HG02678 (cell line): Measurements from ENCODE around the gene DNASE2B.
"Not testable (repeated sequence)": the region's sequence is repeated elsewhere in the genome, so short reads cannot be mapped to it uniquely, and the experiment has no call there.

ENCODE experiments used
- ATAC-seq: cut with Tn5 transposase; IDR thresholded peaks from one replicate; pipeline ENCODE4 v1.9.1; 2021; ENCODE audit warnings: mild to moderate bottlenecking, moderate library complexity; ENCODE audit not compliant: unreplicated experiment

The DNASE2B gene

GRCh38 chr1:84412316-84412942 is 14.1 kb downstream of the DNASE2B start:
- no peak for ATAC-seq

DNA sequence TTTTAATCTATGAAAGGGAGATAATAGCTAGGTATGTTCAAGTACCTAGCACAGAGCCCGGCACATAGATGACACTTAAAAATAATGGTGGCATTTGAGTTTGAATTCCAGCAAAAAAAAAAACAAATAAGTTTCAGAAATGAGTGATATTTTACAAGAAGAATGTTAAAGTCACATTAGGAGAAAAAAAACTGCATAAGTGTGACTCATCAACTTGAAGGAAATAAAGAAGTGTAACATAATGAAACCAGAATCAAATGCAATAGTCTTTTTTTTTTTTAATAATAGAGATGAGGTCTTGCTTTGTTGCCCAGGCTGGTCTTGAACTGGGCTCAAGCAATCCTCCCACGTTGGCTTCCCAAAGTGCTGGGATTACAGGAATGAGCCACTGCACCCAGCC is 17.1 kb downstream of the DNASE2B start:
- no peak for ATAC-seq

GRCh38 chr1:84422909-84423308 is 24.6 kb downstream of the DNASE2B start:
- ATAC-seq: no peak

DNA sequence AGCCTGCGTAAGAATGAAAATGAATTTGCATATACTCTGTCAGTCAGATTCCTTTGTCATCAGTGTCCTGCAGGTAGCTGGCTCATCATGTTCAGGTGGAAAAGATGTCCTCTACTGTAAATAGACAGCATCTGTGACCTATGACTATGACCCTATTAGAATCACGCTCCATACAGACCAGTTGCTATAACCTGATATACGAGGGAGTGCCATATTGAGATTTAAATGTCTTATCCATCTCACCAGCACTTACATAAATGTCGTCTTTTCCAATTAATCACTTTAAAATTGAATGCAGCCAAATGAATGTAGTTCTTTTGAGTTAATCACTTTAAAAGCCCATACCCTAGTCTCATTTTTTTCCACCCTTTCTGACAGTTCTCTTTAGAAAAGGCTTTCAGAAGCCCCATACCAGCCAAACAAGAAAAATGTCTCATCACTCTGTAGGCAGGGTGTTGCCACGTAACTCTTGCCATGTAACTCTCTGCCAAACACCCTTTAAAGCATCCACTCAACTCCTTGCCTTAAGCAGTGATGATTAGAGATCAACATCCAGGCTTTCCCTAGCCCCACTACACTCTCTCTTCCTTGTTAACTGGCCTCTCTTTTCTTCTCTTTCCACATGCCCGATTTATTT is 26.3 kb downstream of the DNASE2B start:
- ATAC-seq: no peak

DNA sequence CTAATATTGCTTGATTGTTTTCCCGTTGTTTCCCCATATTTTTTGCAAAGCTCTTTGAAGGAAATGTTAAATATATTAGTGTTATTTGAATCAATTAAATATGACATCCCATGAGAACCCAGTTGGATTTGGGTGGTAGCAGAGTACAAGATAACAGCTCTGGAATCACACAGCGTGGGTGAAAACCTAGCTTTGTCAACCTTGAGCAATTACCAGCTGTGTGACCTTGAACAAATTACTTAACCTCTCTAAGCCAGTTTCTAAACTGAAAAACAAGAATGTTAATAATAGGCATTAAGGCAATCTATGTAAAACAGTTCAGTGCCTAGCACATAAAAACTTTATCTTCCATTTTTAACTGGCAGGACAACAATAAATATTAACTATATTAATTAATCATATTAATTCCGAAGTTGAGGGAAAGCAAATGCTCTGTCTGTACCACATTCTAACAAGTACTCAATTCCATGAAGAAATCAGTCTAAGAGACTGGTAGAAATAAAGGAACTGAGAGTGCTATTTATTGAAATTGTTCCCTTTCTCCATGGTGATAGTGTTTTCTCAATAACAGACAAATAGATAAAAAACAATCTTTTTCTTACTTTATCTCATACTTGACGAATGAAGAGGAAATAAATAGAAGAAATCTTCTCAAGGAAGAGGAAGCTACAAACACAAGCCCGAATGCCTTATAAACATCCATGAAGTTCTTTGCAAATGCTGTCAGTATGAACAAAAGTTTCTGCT is 27.0 kb downstream of the DNASE2B start:
- no peak for ATAC-seq

DNA sequence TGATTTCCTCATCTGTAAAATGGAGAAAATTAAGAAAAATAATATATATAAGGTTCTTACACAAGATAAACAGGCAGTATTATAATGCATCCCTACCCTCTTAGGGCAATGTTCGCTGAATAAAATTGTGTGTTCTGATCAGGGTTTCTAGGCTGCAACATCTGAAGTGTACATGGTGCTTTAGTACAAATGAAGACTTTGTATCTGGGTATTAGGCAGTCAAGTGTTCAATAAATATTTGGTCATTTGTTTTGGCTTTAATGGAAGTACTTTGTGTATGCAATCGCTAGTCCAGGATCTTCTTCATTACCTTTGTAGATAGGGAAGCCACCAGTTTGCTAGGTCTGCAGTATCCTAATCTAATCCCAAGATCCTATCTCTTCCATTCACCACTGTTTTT is 28.1 kb downstream of the DNASE2B start:
- no peak for ATAC-seq

- no peak for ATAC-seq
These were observed 29.2 kb downstream of the DNASE2B start for GRCh38 chr1:84427250-84428188.

GRCh38 chr1:84428235-84428634 is 30.0 kb downstream of the DNASE2B start:
- no peak for ATAC-seq

GRCh38 chr1:84429231-84429630 is 30.9 kb downstream of the DNASE2B start:
- ATAC-seq: no peak

- ATAC-seq: no peak
These were observed 32.3 kb downstream of the DNASE2B start for GRCh38 chr1:84430546-84430945.

- peak; percentile 56 for ATAC-seq
These were observed 35.2 kb downstream of the DNASE2B start for GRCh38 chr1:84433258-84434080.

GRCh38 chr1:84434081-84434769 is 35.9 kb downstream of the DNASE2B start:
- no peak for ATAC-seq

GRCh38 chr1:84434801-84435549 is 36.7 kb downstream of the DNASE2B start:
- ATAC-seq: peak; percentile 41

DNA sequence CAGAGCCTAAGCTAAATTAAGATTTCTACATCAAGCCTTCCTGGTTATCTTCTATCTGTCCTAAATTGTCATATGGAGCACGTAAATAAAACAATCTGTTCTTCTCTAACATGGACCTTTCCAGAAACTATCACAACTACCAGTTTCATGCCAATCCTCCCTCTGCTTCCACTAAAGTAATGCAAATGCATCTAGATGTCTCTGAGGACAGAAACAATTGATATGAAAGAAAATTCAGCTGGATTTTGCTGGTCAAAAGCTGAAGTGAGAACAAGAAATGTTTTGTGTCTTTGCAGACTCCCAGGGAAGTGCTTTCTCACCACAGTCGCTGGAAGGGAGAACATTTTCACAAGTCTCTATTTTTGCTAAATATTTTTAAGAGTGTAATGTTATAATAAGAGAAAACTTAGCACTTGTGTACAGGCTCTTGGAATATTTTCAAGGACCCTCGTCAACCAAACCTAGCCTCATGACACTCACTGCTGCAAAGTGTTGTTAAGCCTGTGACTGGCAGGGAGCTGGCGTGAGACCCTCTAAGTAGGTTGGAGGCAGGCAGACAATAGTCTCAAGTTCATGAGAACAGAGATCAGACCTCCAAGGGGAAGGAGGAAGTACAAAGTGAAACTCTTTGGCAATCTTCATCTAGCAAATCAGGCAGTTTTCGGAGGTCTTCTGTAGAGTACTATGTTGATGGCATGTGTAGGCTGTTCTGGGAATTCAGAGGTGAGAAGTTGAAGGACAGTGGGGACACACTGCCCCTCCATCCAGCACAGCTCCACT is 38.8 kb downstream of the DNASE2B start:
- peak; percentile 50 for ATAC-seq

- ATAC-seq: peak; percentile 95
These were observed 44.0 kb downstream of the DNASE2B start for GRCh38 chr1:84442256-84442655.

DNA sequence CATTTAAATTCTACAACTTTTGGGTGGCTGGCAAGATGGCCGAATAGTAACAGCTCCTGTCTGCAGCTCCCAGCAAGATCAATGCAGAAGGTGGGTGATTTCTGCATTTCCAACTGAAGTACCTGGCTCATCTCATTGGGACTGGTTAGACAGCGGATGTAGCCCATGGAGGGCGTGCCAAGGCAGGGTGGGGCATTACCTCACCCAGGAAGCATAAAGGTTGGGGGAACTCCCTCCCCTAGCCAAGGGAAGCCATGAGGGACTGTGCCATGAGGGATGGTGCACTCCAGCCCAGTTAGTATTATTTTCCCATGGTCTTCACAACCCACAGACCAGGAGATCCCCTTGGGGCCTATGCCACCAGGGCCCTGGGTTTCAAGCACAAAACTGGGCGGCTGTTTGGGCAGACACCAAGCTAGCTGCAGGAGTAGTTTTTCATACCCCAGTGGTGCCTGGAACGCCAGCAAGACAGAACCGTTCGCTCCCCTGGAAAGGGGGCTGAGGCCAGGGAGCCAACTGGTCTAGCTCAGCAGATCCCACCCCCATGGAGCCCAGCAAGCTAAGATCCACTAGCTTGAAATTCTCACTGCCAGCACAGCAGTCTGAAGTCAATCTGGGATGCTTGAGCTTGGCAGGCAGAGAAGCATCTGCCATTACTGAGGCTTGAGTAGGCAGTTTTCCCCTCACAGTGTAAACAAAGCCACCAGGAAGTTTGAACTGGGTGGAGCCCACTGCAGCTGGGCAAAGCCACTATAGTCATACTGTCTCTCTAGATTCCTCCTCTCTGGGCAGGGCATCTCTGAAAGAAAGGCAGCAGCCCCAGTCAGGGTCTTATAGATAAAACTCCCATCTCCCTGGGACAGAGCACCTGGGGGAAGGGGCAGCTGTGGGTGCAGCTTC is 44.7 kb downstream of the DNASE2B start:
- not testable (repeated sequence) for ATAC-seq

GRCh38 chr1:84448704-84449103 is 50.4 kb downstream of the DNASE2B start:
- ATAC-seq: not testable (repeated sequence)
